ENCODE results near the gene PLD1.

Gene PLD1

DNA sequence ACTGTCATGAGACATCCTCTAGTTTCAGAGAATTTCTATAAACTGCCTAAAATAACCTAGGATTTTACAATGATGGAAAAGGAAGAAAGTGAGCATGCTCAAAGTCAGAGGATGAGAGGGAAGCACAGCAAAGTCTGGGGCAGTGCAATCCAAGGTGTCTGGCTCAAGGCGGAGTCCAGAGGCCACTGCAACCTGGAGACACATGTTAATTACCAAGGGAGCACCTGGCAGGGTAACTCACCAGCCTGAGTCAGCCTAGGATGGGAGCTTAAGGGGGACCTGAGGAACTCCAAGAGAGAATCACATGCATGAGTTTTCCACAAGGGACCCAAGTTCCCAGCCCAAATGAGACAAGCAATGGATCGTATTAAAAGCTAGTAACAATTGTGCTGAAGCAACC lies 49.8 kb downstream of the PLD1 start:
- TF ChIP-seq EZH2phosphoT487 (IDR thresholded peaks at IDR 0.05; ENCODE audit: borderline replicate concordance) = no peak
- Histone ChIP-seq H3F3A (ENCODE audit: low read depth) (no peaks in the 10 kb centered on the region), H3K9me3 (ENCODE audit: insufficient read depth, low read depth, low read length) (no peaks in the 10 kb centered on the region), H3K4me3 (ENCODE audit: low read length, poor library complexity, severe bottlenecking) (no peak overlapping the region), H3K4me1 (ENCODE audit: insufficient read depth, low read length, poor library complexity, severe bottlenecking) (no peaks in the 10 kb centered on the region), H3K36me3 (ENCODE audit: insufficient read depth, low read length) (no peaks in the 10 kb centered on the region), H3K27me3 (ENCODE audit: insufficient read depth, low read length, poor library complexity, severe bottlenecking) (no peaks in the 10 kb centered on the region), H2AFZ (ENCODE audit: low read length) (no peak overlapping the region), H3K9ac (ENCODE audit: low read depth, low read length, poor library complexity, severe bottlenecking) (no peak overlapping the region), H3K79me2 (ENCODE audit: insufficient read depth, low read length) (no peaks in the 10 kb centered on the region), H4K20me1 (ENCODE audit: insufficient read depth, low read length, poor library complexity, severe bottlenecking) (no peaks in the 10 kb centered on the region), H3K4me2 (ENCODE audit: low read depth, low read length, poor library complexity, severe bottlenecking) (no peak overlapping the region), H3K9me2 (replicated peaks; ENCODE audit: low read depth, low read length) (no peaks in the 10 kb centered on the region)

DNA sequence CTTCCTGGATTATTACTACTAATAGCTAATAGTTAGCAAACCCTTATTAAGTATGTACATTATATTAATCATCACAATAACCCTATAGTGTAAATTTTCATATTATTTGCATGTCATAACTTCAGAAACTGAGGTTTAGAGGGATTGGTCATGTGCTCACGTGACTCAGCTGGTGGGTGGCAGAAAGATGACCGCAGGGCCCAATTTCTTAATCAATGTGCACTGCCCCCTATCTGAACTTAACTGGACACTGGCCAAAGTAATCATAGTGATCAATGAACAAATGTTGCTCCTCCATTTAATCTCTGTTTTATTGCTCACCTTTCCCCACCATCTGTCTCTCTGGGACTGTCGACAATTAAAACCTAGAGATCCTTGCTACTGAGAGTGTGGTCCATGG lies 52.2 kb downstream of the PLD1 start:
- TF ChIP-seq, protein P1, sequence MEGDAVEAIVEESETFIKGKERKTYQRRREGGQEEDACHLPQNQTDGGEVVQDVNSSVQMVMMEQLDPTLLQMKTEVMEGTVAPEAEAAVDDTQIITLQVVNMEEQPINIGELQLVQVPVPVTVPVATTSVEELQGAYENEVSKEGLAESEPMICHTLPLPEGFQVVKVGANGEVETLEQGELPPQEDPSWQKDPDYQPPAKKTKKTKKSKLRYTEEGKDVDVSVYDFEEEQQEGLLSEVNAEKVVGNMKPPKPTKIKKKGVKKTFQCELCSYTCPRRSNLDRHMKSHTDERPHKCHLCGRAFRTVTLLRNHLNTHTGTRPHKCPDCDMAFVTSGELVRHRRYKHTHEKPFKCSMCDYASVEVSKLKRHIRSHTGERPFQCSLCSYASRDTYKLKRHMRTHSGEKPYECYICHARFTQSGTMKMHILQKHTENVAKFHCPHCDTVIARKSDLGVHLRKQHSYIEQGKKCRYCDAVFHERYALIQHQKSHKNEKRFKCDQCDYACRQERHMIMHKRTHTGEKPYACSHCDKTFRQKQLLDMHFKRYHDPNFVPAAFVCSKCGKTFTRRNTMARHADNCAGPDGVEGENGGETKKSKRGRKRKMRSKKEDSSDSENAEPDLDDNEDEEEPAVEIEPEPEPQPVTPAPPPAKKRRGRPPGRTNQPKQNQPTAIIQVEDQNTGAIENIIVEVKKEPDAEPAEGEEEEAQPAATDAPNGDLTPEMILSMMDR (conservative IDR thresholded peaks at IDR 0.05; ENCODE audit: low read length) = no peak
- TF ChIP-seq EZH2phosphoT487 (IDR thresholded peaks at IDR 0.05; ENCODE audit: borderline replicate concordance) = no peak
- Histone ChIP-seq H2AFZ (ENCODE audit: low read length) (no peak overlapping the region), H3K27me3 (ENCODE audit: insufficient read depth, low read length, poor library complexity, severe bottlenecking) (no peaks in the 10 kb centered on the region), H4K20me1 (ENCODE audit: insufficient read depth, low read length, poor library complexity, severe bottlenecking) (no peaks in the 10 kb centered on the region), H3K79me2 (ENCODE audit: insufficient read depth, low read length) (no peaks in the 10 kb centered on the region), H3K9me2 (replicated peaks; ENCODE audit: low read depth, low read length) (no peaks in the 10 kb centered on the region), H3K9me3 (ENCODE audit: insufficient read depth, low read depth, low read length) (no peaks in the 10 kb centered on the region), H3K9ac (ENCODE audit: low read depth, low read length, poor library complexity, severe bottlenecking) (no peak overlapping the region), H3F3A (ENCODE audit: low read depth) (no peaks in the 10 kb centered on the region), H3K36me3 (ENCODE audit: insufficient read depth, low read length) (no peaks in the 10 kb centered on the region), H3K4me2 (ENCODE audit: low read depth, low read length, poor library complexity, severe bottlenecking) (no peak overlapping the region), H3K4me1 (ENCODE audit: insufficient read depth, low read length, poor library complexity, severe bottlenecking) (no peaks in the 10 kb centered on the region), H3K4me3 (ENCODE audit: low read length, poor library complexity, severe bottlenecking) (no peak overlapping the region)

DNA sequence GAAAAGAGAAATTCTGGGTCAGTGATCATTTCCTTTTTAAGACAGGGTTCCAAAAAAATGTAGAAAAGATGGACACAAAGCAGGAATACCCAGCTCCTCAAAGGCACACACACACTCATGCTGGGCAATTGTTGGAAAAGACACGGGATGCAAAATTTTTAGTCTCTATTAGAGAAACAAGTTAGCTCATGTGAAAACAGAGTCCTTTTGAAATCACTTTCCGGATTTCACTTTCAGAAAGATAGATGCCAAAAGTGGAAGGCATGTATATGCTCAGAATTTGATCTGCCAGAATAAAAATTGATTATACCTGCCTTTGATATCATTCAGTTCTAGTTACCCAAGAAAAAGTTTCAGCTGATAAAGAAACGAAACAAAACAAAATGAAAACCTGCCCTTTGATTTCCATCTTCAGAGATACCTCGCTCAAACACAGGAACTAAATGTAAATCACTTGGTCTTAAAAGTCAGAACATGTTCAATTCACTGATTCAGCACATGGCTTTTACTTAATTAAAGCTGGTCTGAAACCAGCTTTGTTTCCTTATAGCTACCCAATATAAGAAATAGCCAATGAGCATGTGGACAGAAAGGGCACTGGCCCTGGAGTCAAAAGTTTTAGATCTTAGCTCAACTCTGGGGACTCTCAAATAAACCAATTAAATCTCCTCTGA lies 52.8 kb downstream of the PLD1 start:
- Histone ChIP-seq H3K79me2 (ENCODE audit: insufficient read depth, low read length) (no peaks in the 10 kb centered on the region), H3K4me2 (ENCODE audit: low read depth, low read length, poor library complexity, severe bottlenecking) (no peak overlapping the region), H3F3A (ENCODE audit: low read depth) (no peaks in the 10 kb centered on the region), H3K9ac (ENCODE audit: low read depth, low read length, poor library complexity, severe bottlenecking) (no peak overlapping the region), H4K20me1 (ENCODE audit: insufficient read depth, low read length, poor library complexity, severe bottlenecking) (no peaks in the 10 kb centered on the region), H3K4me1 (ENCODE audit: insufficient read depth, low read length, poor library complexity, severe bottlenecking) (no peaks in the 10 kb centered on the region), H2AFZ (ENCODE audit: low read length) (no peak overlapping the region), H3K9me3 (ENCODE audit: insufficient read depth, low read depth, low read length) (no peaks in the 10 kb centered on the region), H3K4me3 (ENCODE audit: low read length, poor library complexity, severe bottlenecking) (no peak overlapping the region), H3K36me3 (ENCODE audit: insufficient read depth, low read length) (no peaks in the 10 kb centered on the region), H3K9me2 (replicated peaks; ENCODE audit: low read depth, low read length) (no peaks in the 10 kb centered on the region), H3K27me3 (ENCODE audit: insufficient read depth, low read length, poor library complexity, severe bottlenecking) (no peaks in the 10 kb centered on the region)
- TF ChIP-seq, protein P1 (conservative IDR thresholded peaks at IDR 0.05; ENCODE audit: low read length) = no peak
- no peak for TF ChIP-seq EZH2phosphoT487 (IDR thresholded peaks at IDR 0.05; ENCODE audit: borderline replicate concordance)

DNA sequence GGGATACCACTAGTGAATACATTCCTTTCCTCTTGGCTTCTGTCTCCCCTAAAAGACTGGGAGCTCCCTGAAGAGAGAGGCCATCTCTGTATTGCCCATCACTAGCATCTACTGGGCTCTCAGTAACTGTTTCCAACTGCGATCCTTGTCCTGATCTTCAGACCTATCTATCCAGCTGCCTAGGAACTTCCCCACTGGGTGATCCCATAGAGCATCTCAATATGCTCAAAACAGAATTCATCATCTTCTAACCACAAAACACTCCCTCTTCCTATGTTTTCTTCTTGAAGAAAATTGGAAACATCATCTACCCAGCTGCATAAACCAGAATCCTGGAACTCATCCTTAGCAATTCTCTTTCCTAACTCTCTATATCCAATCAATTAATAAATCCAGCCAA lies 54.6 kb downstream of the PLD1 start:
- H3K9me2 ChIP-seq (replicated peaks; ENCODE audit: low read depth, low read length) = no peaks in the 10 kb centered on the region
- H3K36me3 ChIP-seq (ENCODE audit: insufficient read depth, low read length) = no peaks in the 10 kb centered on the region
- TF ChIP-seq EZH2phosphoT487 (IDR thresholded peaks at IDR 0.05; ENCODE audit: borderline replicate concordance) = no peak
- TF ChIP-seq, protein P1 (conservative IDR thresholded peaks at IDR 0.05; ENCODE audit: low read length) = no peak
- no peaks in the 10 kb centered on the region for H3F3A ChIP-seq (ENCODE audit: low read depth)
- H3K9ac ChIP-seq (ENCODE audit: low read depth, low read length, poor library complexity, severe bottlenecking) = no peak overlapping the region
- H3K4me2 ChIP-seq (ENCODE audit: low read depth, low read length, poor library complexity, severe bottlenecking) = no peak overlapping the region
- H3K4me1 ChIP-seq (ENCODE audit: insufficient read depth, low read length, poor library complexity, severe bottlenecking) = no peaks in the 10 kb centered on the region
- H3K9me3 ChIP-seq (ENCODE audit: insufficient read depth, low read depth, low read length) = no peaks in the 10 kb centered on the region
- H3K4me3 ChIP-seq (ENCODE audit: low read length, poor library complexity, severe bottlenecking) = no peak overlapping the region
- no peaks in the 10 kb centered on the region for H4K20me1 ChIP-seq (ENCODE audit: insufficient read depth, low read length, poor library complexity, severe bottlenecking)
- no peak overlapping the region for H2AFZ ChIP-seq (ENCODE audit: low read length)
- no peaks in the 10 kb centered on the region for H3K27me3 ChIP-seq (ENCODE audit: insufficient read depth, low read length, poor library complexity, severe bottlenecking)
- no peaks in the 10 kb centered on the region for H3K79me2 ChIP-seq (ENCODE audit: insufficient read depth, low read length)
